Measurements from ENCODE around the gene EDC4.

EDC4 gene

GRCh38 chr16:67930678-67931211, 57.9 kb downstream of the EDC4 start:
- in situ Hi-C loops (cut with MboI; ENCODE audit: low sequenced_read_pairs): loop anchor here (10.0 kb wide), 1 partner anchor 266 kb away; the partner anchor contains the start of genes ACD, C16orf86, ENKD1 and PARD6A

Data from HL-60/S4 (cell line).